Loucy (cell line): ENCODE results near the gene SUFU.

Source experiments
- EZH2phosphoT487 ChIP-seq: fragments of 200-600 bp; IDR thresholded peaks from 2 replicates; pipeline ENCODE4 v1.6.1; 2018; ENCODE audit warnings: antibody characterized with exemption, mild to moderate bottlenecking, moderate library complexity, borderline replicate concordance
- TF ChIP-seq, protein P1 (sequence below): fragments of 200-600 bp; sonication (generic); conservative IDR thresholded peaks from 2 replicates; pipeline ENCODE4 v1.5.1; 2014; ENCODE audit warnings: mild to moderate bottlenecking, antibody characterized with exemption, low read length

DNA sequence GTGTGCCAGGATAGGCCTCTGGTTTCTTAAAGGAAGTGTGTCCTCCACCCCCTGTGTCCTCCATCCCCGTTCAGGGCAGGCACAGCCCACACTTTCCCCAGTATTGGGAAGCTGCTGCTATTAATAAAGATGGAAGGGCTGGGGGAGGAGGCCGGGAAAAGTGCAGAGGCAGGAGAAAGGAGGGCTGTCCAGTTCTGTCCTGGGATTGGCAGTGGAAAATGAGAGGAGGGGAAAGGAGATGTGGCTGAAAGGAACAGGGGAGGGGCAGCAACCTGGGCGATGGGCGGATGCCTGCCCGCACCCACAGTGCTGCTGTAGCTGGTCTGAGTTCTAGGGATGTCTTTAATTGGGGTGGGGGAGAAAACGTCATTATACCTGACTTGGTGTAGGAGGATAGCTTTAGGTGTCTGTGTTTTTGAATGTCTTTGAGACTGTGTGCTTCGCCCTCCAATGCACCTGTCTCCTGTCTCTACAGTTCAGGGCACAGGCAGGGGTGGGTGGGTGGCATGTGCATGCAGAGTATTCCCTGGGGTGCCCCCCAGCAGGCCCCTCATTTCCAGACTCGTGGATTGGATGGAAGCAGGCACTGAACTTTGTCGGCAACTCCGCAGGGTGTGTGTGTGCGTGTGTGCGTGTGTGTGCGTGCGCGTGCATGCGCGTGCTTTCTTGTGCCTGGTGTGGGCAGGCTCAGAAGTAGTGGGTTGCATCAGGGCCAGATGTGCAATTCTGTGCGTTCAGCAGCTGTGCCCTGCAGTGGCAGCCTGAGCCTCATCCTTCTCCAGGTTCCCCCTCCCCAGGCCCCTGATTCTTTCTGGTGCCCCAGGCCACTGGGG is 143.1 kb downstream of the SUFU start:
- TF ChIP-seq, protein P1, sequence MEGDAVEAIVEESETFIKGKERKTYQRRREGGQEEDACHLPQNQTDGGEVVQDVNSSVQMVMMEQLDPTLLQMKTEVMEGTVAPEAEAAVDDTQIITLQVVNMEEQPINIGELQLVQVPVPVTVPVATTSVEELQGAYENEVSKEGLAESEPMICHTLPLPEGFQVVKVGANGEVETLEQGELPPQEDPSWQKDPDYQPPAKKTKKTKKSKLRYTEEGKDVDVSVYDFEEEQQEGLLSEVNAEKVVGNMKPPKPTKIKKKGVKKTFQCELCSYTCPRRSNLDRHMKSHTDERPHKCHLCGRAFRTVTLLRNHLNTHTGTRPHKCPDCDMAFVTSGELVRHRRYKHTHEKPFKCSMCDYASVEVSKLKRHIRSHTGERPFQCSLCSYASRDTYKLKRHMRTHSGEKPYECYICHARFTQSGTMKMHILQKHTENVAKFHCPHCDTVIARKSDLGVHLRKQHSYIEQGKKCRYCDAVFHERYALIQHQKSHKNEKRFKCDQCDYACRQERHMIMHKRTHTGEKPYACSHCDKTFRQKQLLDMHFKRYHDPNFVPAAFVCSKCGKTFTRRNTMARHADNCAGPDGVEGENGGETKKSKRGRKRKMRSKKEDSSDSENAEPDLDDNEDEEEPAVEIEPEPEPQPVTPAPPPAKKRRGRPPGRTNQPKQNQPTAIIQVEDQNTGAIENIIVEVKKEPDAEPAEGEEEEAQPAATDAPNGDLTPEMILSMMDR: no peak
- no peak for TF ChIP-seq EZH2phosphoT487
